Keratinocyte (primary cell): ENCODE data around the gene AUP1. TPM values are rescaled to one million over a fixed set of nuclear protein-coding genes. Genes with fewer than 3 reads are reported as not detected.

Experiments
- DNase-seq: peaks from one replicate; pipeline ENCODE4 v3.0.0-alpha.2; 2011; ENCODE audit warnings: low read depth, missing footprints, low spot score
- FAIRE-seq: peaks from 2 replicates; lab custom pipeline; 2011; peaks lifted over from hg19 to GRCh38; lab: Jason Lieb, UNC
- H2AFZ ChIP-seq: 2 replicates; pipeline ENCODE4 v1.6.0; 2012; ENCODE audit warnings: low read length, control low read depth, inconsistent platforms; ENCODE audit not compliant: control insufficient read depth
- H3K27ac ChIP-seq: 2 replicates; pipeline ENCODE4 v1.5.1; 2011; ENCODE audit warnings: low read length; ENCODE audit not compliant: control insufficient read depth, insufficient read depth
- H3K27me3 ChIP-seq: 3 replicates; pipeline ENCODE4 v1.6.0; 2011; ENCODE audit warnings: low read length; ENCODE audit not compliant: control insufficient read depth, insufficient read depth; ENCODE audit errors: extremely low read depth
- H3K36me3 ChIP-seq, 2 experiments: 2 replicates in 1 of 2; 3 replicates in 1 of 2; pipeline ENCODE4 v1.5.1; 2011; ENCODE audit warnings: low read length in 2 of 2, mild to moderate bottlenecking in 1 of 2; ENCODE audit not compliant: control insufficient read depth in 2 of 2, insufficient read depth in 2 of 2; ENCODE audit errors: extremely low read depth in 1 of 2
- H3K4me1 ChIP-seq: 3 replicates; pipeline ENCODE4 v1.5.1; 2011; ENCODE audit warnings: low read length; ENCODE audit not compliant: control insufficient read depth, insufficient read depth; ENCODE audit errors: extremely low read depth
- H3K4me2 ChIP-seq: 3 replicates; pipeline ENCODE4 v1.6.0; 2011; ENCODE audit warnings: low read depth, low read length; ENCODE audit not compliant: control insufficient read depth, insufficient read depth; ENCODE audit errors: extremely low read depth
- H3K4me3 ChIP-seq, 3 experiments: fragments of 200-600 bp in 1 of 3; sonication (generic) in 1 of 3; 2 replicates in 2 of 3; 3 replicates in 1 of 3; pipeline ENCODE4 v1.5.1; 2011 to 2016; ENCODE audit warnings: low read length in 3 of 3, mild to moderate bottlenecking in 3 of 3, control low read depth in 2 of 3, inconsistent platforms in 1 of 3, low read depth in 1 of 3, mixed read lengths in 1 of 3, mixed run types in 1 of 3, moderate library complexity in 1 of 3; ENCODE audit not compliant: control insufficient read depth in 2 of 3, insufficient read depth in 2 of 3; ENCODE audit errors: extremely low read depth in 1 of 3
- H3K79me2 ChIP-seq: 2 replicates; pipeline ENCODE4 v1.6.0; 2012; ENCODE audit warnings: low read length; ENCODE audit not compliant: control insufficient read depth, insufficient read depth
- H3K9ac ChIP-seq: 3 replicates; pipeline ENCODE4 v1.6.0; 2011; ENCODE audit warnings: low read length; ENCODE audit not compliant: control insufficient read depth, insufficient read depth; ENCODE audit errors: extremely low read depth
- H3K9me1 ChIP-seq: 3 replicates; pipeline ENCODE4 v1.6.0; 2011; ENCODE audit warnings: low read length; ENCODE audit not compliant: control insufficient read depth, insufficient read depth; ENCODE audit errors: extremely low read depth
- H3K9me3 ChIP-seq: 2 replicates; pipeline ENCODE4 v1.5.1; 2012; ENCODE audit warnings: low read depth, low read length; ENCODE audit not compliant: control insufficient read depth
- H4K20me1 ChIP-seq: 3 replicates; pipeline ENCODE4 v1.6.0; 2011; ENCODE audit warnings: low read length; ENCODE audit not compliant: control insufficient read depth, insufficient read depth; ENCODE audit errors: extremely low read depth
- EZH2 ChIP-seq: IDR thresholded peaks from one replicate; pipeline ENCODE4 v1.6.1; 2012; ENCODE audit warnings: inconsistent platforms, mild to moderate bottlenecking, low read length, moderate library complexity
- dilution Hi-C: fragments of 300-500 bp; cut with MboI; formaldehyde crosslinking; loops from one replicate; pipeline ENCODE4 v1.7.0; 2020; ENCODE audit warnings: low sequenced_read_pairs; ENCODE audit not compliant: extremely low pct_ligation_motif_present
- polyA plus RNA-seq, 5 experiments: library from polyadenylated mRNA; depleted of rRNA in 3 of 5; stranded (reverse) in 3 of 5; stranded (forward) in 1 of 5; unstranded in 1 of 5; fragments of >200 nt; gene quantifications; 1 replicate in 1 of 5; 2 replicates in 3 of 5; 3 replicates in 1 of 5; pipeline versions ENCODE4 v1.2.1 to v1.2.3, GENCODE V29; 2011 to 2012; ENCODE audit warnings: missing spikeins in 2 of 5, low read depth in 1 of 5, low replicate concordance in 1 of 5
- TF ChIP-seq, protein P1 (sequence below), 3 experiments: IDR thresholded peaks in 1 of 3; conservative IDR thresholded peaks in 1 of 3; optimal IDR thresholded peaks in 1 of 3; 2 replicates in 2 of 3; 3 replicates in 1 of 3; pipeline versions ENCODE3 to v1.5.1; 2011; ENCODE audit warnings: low read length in 3 of 3, mild to moderate bottlenecking in 3 of 3, moderate library complexity in 2 of 3, control low read depth in 1 of 3, inconsistent platforms in 1 of 3; ENCODE audit not compliant: insufficient read depth in 2 of 3; ENCODE audit errors: extremely low read depth in 1 of 3

Gene AUP1
- polyA plus RNA-seq, 1 donor (not counting 4 experiments of a cell fraction or from before 2014, with no cell fraction given) = 94.9 TPM

DNA sequence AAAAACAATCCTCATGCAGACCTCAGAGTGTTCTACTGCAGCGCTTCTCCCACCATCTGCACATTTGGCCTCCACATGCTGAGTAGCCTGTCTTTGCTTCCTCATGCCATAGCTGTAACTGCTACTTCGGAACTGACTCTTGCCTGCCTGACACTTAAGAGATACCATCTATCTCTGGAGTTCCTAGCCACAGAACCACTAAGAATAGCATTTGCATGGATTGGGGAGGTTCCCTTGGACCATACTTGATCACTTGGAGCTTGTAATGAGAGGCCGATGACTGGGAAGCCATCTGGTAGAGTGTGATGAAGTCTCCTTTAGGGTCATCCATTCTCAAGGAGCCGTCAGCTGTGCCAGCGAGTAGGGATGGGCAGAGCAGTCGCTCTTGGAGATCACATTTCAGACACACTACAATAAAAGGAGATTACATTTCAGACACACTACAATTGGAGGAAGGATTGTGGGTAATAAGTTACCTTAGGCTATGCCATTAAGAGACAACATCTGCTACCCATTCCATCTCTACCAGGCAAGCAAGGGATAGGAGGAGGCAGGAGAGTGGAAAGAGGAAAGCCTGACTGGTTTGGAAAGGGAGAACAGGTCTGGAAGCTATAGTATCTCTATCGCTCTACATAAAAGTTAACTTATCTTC, 46.8 kb upstream of the AUP1 start:
- Histone ChIP-seq H2AFZ (no peak overlapping the region), H3K9me3 (no peaks in the 10 kb centered on the region), H3K4me3 (no peak overlapping the region), H3K4me1 (peaks cover 12% of the 10 kb centered on the region), H3K27ac (no peak overlapping the region), H3K4me2 (no peak overlapping the region), H3K36me3 (no peaks in the 10 kb centered on the region), H4K20me1 (no peaks in the 10 kb centered on the region), H3K79me2 (no peaks in the 10 kb centered on the region), H3K9me1 (no peaks in the 10 kb centered on the region), H3K27me3 (no peaks in the 10 kb centered on the region), H3K9ac (no peak overlapping the region)
- TF ChIP-seq EZH2 = no peak
- TF ChIP-seq, protein P1, sequence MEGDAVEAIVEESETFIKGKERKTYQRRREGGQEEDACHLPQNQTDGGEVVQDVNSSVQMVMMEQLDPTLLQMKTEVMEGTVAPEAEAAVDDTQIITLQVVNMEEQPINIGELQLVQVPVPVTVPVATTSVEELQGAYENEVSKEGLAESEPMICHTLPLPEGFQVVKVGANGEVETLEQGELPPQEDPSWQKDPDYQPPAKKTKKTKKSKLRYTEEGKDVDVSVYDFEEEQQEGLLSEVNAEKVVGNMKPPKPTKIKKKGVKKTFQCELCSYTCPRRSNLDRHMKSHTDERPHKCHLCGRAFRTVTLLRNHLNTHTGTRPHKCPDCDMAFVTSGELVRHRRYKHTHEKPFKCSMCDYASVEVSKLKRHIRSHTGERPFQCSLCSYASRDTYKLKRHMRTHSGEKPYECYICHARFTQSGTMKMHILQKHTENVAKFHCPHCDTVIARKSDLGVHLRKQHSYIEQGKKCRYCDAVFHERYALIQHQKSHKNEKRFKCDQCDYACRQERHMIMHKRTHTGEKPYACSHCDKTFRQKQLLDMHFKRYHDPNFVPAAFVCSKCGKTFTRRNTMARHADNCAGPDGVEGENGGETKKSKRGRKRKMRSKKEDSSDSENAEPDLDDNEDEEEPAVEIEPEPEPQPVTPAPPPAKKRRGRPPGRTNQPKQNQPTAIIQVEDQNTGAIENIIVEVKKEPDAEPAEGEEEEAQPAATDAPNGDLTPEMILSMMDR (optimal IDR thresholded peaks at IDR 0.05 in 1 of 3, IDR thresholded peaks at IDR 0.05 in 1 of 3, conservative IDR thresholded peaks at IDR 0.05 in 1 of 3; ENCODE audit: extremely low read depth in 1 of 3, insufficient read depth in 2 of 3, low read length in 3 of 3) = no peak
- FAIRE-seq = no peak
- no peak for DNase-seq
- dilution Hi-C loops = no loop called here

DNA sequence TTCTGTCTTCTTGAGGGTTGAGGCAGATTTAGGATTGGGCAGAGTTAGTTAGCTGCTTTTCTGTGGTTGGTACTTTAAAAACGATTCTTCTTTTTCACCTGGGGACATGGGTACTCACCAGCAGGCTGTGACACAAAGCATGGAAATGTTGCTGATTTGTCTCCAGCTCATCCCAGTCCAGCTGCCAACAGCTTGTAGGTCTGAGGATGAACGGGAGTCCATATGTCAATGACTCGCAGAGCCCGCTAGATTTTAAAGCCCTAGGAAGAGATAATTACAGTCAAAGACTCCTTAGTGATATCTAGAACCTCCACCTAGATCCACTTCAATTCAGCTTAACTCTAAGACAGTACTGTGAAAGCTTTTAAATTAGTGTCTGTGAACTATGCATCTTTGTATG, 45.8 kb upstream of the AUP1 start:
- no peak overlapping the region for H3K9ac ChIP-seq
- no peak overlapping the region for H3K4me2 ChIP-seq
- H3K9me3 ChIP-seq = no peaks in the 10 kb centered on the region
- TF ChIP-seq, protein P1 (optimal IDR thresholded peaks at IDR 0.05 in 1 of 3, IDR thresholded peaks at IDR 0.05 in 1 of 3, conservative IDR thresholded peaks at IDR 0.05 in 1 of 3; ENCODE audit: extremely low read depth in 1 of 3, insufficient read depth in 2 of 3, low read length in 3 of 3) = no peak
- TF ChIP-seq EZH2 = no peak
- H3K79me2 ChIP-seq = no peaks in the 10 kb centered on the region
- H4K20me1 ChIP-seq = no peaks in the 10 kb centered on the region
- H3K36me3 ChIP-seq = no peaks in the 10 kb centered on the region
- no peak overlapping the region for H3K4me3 ChIP-seq
- DNase-seq (no peak), FAIRE-seq (no peak)
- H3K4me1 ChIP-seq = peaks cover 12% of the 10 kb centered on the region
- dilution Hi-C loops = no loop called here
- no peak overlapping the region for H2AFZ ChIP-seq
- no peaks in the 10 kb centered on the region for H3K9me1 ChIP-seq
- H3K27me3 ChIP-seq = no peaks in the 10 kb centered on the region
- no peak overlapping the region for H3K27ac ChIP-seq
